ENCODE results near the gene IFT43.

DNA sequence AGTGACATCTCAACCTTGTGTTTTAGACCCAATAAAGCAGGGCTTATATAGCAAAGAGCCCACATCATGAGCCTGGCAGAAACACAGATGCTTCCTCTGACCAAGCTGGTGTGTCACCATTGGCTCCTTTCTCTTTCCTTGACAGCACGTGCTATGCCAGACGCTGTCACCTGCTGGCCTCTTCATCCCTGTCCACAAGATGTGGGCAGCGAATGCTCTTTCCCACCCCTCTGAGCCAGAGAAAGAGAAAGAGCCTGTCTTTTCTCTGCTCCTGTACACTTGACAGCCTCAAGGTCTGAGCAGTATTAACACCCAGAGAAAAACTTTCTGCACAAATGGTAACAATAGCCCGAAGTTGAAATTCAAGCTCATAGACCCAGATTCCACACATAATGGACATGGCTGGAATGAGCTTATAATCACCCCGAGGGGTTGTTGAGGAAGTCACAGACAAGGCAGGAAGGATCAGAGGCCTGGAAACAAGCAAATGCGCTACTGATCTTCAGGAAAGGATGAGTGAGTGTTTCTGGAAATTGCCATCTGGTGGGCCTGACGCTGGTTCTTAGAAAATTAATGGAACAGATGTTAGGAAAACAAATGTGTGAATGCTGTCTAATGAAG lies 12.7 kb upstream of the IFT43 start:
- TF ChIP-seq, protein P1, sequence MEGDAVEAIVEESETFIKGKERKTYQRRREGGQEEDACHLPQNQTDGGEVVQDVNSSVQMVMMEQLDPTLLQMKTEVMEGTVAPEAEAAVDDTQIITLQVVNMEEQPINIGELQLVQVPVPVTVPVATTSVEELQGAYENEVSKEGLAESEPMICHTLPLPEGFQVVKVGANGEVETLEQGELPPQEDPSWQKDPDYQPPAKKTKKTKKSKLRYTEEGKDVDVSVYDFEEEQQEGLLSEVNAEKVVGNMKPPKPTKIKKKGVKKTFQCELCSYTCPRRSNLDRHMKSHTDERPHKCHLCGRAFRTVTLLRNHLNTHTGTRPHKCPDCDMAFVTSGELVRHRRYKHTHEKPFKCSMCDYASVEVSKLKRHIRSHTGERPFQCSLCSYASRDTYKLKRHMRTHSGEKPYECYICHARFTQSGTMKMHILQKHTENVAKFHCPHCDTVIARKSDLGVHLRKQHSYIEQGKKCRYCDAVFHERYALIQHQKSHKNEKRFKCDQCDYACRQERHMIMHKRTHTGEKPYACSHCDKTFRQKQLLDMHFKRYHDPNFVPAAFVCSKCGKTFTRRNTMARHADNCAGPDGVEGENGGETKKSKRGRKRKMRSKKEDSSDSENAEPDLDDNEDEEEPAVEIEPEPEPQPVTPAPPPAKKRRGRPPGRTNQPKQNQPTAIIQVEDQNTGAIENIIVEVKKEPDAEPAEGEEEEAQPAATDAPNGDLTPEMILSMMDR (IDR thresholded peaks at IDR 0.05): no peak
- TF ChIP-seq POLR2A (IDR thresholded peaks at IDR 0.05) (no peak), EP300 (IDR thresholded peaks at IDR 0.05) (no peak)
